ENCODE data around the gene DLEC1. TPM values are rescaled to one million over a fixed set of nuclear protein-coding genes. Genes with fewer than 3 reads are reported as not detected.

Gene DLEC1
- total RNA-seq, 2 donors from 2014 or later, result 3.9 to 6.0 TPM

DNA sequence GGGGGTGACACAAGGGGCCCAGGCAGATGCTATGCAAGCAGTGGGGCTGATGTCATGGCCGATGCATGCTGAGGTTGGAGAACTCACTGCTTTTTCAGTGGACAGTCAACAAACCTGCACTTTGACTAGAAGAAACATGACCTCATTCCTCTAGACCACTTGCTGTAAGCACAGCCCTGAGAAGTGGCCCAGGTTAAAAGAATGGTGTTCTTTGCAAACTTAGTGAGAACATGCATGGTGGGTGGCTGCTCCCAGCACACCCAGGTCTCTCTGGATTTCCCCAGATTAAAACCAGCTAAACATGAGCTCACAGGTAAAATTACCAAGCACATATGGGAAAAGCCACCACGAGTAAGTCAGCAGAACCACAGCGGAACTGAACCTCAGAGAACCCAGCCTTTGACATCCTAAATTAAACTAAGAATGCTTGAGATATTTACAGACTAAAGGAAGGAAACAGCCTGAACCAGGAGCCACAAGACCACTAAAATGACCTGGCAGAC lies 15.5 kb downstream of the DLEC1 start:
- TF ChIP-seq, protein P1, sequence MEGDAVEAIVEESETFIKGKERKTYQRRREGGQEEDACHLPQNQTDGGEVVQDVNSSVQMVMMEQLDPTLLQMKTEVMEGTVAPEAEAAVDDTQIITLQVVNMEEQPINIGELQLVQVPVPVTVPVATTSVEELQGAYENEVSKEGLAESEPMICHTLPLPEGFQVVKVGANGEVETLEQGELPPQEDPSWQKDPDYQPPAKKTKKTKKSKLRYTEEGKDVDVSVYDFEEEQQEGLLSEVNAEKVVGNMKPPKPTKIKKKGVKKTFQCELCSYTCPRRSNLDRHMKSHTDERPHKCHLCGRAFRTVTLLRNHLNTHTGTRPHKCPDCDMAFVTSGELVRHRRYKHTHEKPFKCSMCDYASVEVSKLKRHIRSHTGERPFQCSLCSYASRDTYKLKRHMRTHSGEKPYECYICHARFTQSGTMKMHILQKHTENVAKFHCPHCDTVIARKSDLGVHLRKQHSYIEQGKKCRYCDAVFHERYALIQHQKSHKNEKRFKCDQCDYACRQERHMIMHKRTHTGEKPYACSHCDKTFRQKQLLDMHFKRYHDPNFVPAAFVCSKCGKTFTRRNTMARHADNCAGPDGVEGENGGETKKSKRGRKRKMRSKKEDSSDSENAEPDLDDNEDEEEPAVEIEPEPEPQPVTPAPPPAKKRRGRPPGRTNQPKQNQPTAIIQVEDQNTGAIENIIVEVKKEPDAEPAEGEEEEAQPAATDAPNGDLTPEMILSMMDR (conservative IDR thresholded peaks at IDR 0.05), result no peak
- no peaks in the 10 kb centered on the region for H3K4me1 ChIP-seq (ENCODE audit: control insufficient read depth, insufficient read depth, low read length)
- H3K4me3 ChIP-seq (ENCODE audit: low read length), result no peak overlapping the region
- H3K27me3 Mint-ChIP-seq (ENCODE audit: insufficient read depth), result peaks cover 3% of the 10 kb centered on the region
- no peak overlapping the region for H3K27ac ChIP-seq (ENCODE audit: low read depth, low read length)
- no peaks in the 10 kb centered on the region for H3K4me1 Mint-ChIP-seq
- peaks cover 35% of the 10 kb centered on the region for H3K9me3 Mint-ChIP-seq
- no peaks in the 10 kb centered on the region for H3K9me3 ChIP-seq (ENCODE audit: control insufficient read depth, low read length)
- H3K9ac ChIP-seq (ENCODE audit: extremely low read depth, low read length, poor library complexity, severe bottlenecking), result no peak overlapping the region
- H3K36me3 ChIP-seq (ENCODE audit: control insufficient read depth, insufficient read depth, low read length), result no peaks in the 10 kb centered on the region
- no peak overlapping the region for H3K27ac Mint-ChIP-seq
- H3K4me3 Mint-ChIP-seq, result no peak overlapping the region
- H3K27me3 ChIP-seq (ENCODE audit: control insufficient read depth, insufficient read depth, low read length, poor library complexity, severe bottlenecking), result no peaks in the 10 kb centered on the region
- no peak for DNase-seq
- H3K36me3 Mint-ChIP-seq (ENCODE audit: low read depth), result peaks cover 11% of the 10 kb centered on the region
- 17 to 83% methylated on average over 1 to 3 of the region's 3 CpGs for WGBS, 2 experiments (ENCODE audit: insufficient coverage in 1 of 2, insufficient read length in 1 of 2)

DNA sequence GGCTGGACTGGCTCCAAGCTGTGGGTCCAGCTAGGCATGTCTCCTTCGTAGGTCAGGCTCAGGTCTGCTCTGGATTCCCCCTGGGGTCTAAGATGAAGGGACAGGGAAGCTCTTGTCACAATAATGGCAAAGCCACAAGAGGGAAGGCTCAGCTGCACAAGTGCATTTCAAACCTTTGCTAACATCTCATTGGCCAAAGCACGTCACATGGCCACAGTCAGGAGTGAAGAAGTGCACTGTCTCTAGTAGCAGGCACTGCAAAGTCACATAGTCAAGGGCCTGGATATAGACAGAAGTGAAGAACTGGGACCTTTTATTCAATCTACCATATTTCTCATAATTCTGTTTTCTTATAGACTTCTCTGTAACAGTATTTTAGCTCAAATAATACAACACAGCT lies 20.1 kb downstream of the DLEC1 start:
- H3K27me3 ChIP-seq (ENCODE audit: control insufficient read depth, insufficient read depth, low read length, poor library complexity, severe bottlenecking), result no peaks in the 10 kb centered on the region
- DNase-seq, result no peak
- peaks cover 2% of the 10 kb centered on the region for H3K27me3 Mint-ChIP-seq (ENCODE audit: insufficient read depth)
- H3K9me3 ChIP-seq (ENCODE audit: control insufficient read depth, low read length), result no peaks in the 10 kb centered on the region
- no peak overlapping the region for H3K4me3 ChIP-seq (ENCODE audit: low read length)
- H3K36me3 Mint-ChIP-seq (ENCODE audit: low read depth), result peaks cover 3% of the 10 kb centered on the region
- no peaks in the 10 kb centered on the region for H3K36me3 ChIP-seq (ENCODE audit: control insufficient read depth, insufficient read depth, low read length)
- H3K4me1 ChIP-seq (ENCODE audit: control insufficient read depth, insufficient read depth, low read length), result no peaks in the 10 kb centered on the region
- no peak overlapping the region for H3K27ac Mint-ChIP-seq
- H3K9ac ChIP-seq (ENCODE audit: extremely low read depth, low read length, poor library complexity, severe bottlenecking), result no peak overlapping the region
- no peaks in the 10 kb centered on the region for H3K4me1 Mint-ChIP-seq
- no peak overlapping the region for H3K4me3 Mint-ChIP-seq
- 89 to 95% methylated on average over 1 to 2 of the region's 2 CpGs for WGBS, 2 experiments (ENCODE audit: insufficient coverage in 1 of 2, insufficient read length in 1 of 2)
- no peak overlapping the region for H3K27ac ChIP-seq (ENCODE audit: low read depth, low read length)
- TF ChIP-seq, protein P1 (conservative IDR thresholded peaks at IDR 0.05), result no peak
- peaks cover 13% of the 10 kb centered on the region for H3K9me3 Mint-ChIP-seq

DNA sequence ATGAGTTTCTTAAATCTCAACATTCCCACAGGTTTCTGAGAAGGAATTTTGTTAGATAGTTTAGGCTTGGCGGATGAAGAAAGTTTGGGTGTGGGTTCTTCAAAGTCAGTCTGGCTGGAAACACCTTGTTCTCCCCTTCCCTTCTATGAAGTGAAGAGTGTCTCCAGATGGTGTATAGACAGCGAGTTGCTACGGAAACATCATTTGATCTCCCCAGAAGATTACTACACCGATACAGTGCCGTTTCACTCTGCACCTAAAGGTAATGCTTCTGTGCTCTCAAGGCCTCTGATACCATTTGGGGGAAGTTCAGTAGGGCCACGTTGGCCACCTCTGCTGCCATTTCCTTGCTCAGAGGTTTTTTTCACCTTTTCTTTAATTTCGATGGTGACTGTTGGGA lies 20.6 kb downstream of the DLEC1 start:
- no peak overlapping the region for H3K27ac Mint-ChIP-seq
- H3K4me3 Mint-ChIP-seq, result no peak overlapping the region
- H3K4me1 Mint-ChIP-seq, result no peaks in the 10 kb centered on the region
- Histone ChIP-seq H3K27me3 (ENCODE audit: control insufficient read depth, insufficient read depth, low read length, poor library complexity, severe bottlenecking) (no peaks in the 10 kb centered on the region), H3K4me3 (ENCODE audit: low read length) (no peak overlapping the region), H3K9ac (ENCODE audit: extremely low read depth, low read length, poor library complexity, severe bottlenecking) (no peak overlapping the region), H3K27ac (ENCODE audit: low read depth, low read length) (no peak overlapping the region), H3K4me1 (ENCODE audit: control insufficient read depth, insufficient read depth, low read length) (no peaks in the 10 kb centered on the region), H3K36me3 (ENCODE audit: control insufficient read depth, insufficient read depth, low read length) (no peaks in the 10 kb centered on the region), H3K9me3 (ENCODE audit: control insufficient read depth, low read length) (no peaks in the 10 kb centered on the region)
- H3K36me3 Mint-ChIP-seq (ENCODE audit: low read depth), result peaks cover 2% of the 10 kb centered on the region
- DNase-seq, result no peak
- peaks cover 11% of the 10 kb centered on the region for H3K9me3 Mint-ChIP-seq
- H3K27me3 Mint-ChIP-seq (ENCODE audit: insufficient read depth), result peaks cover 2% of the 10 kb centered on the region
- 95 to 96% methylated on average over 6 to 7 of the region's 7 CpGs for WGBS, 2 experiments (ENCODE audit: insufficient coverage in 1 of 2, insufficient read length in 1 of 2)
- TF ChIP-seq, protein P1 (conservative IDR thresholded peaks at IDR 0.05), result no peak

Data from endodermal cell (in vitro differentiated cells).